Esophagus squamous epithelium (tissue), 4 donors: ENCODE measurements around the gene MEOX1.

ENCODE experiments used
- POLR2A ChIP-seq, 4 donors: fragments of 450-650 bp; IDR thresholded peaks; one replicate each; pipeline ENCODE4 v1.6.1; 2017; ENCODE audit warnings: antibody characterized with exemption in 4 of 4, mild to moderate bottlenecking in 4 of 4, moderate library complexity in 3 of 4
- TF ChIP-seq, protein P1 (sequence below), 6 experiments: fragments of 450-650 bp in 4 of 6; fragments of 200-600 bp in 2 of 6; sonication (generic) in 2 of 6; IDR thresholded peaks; one replicate each; pipeline ENCODE4 v1.5.1; 2016 to 2019; ENCODE audit warnings: antibody characterized with exemption in 6 of 6, mild to moderate bottlenecking in 4 of 6, moderate library complexity in 4 of 6

DNA sequence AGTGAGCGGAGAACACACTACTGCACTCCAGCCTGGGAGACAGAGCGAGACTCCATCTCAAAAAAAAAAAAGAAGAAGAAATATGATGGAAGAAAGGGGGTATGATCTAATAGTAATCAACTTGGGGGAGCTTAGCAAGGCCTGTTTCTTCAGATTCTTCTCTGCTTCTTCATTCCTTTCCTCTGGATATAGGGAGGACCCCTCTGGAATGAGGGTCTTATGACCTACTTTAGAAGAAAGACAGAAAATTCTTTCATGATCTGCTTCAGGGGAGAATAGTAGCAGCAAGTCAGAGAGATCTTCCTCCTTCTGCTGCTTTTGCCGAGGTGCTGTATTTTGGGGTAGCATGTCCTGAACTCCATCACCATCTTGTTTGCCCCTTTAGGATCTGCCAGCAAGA is 70.7 kb downstream of the MEOX1 start:
- TF ChIP-seq, protein P1, sequence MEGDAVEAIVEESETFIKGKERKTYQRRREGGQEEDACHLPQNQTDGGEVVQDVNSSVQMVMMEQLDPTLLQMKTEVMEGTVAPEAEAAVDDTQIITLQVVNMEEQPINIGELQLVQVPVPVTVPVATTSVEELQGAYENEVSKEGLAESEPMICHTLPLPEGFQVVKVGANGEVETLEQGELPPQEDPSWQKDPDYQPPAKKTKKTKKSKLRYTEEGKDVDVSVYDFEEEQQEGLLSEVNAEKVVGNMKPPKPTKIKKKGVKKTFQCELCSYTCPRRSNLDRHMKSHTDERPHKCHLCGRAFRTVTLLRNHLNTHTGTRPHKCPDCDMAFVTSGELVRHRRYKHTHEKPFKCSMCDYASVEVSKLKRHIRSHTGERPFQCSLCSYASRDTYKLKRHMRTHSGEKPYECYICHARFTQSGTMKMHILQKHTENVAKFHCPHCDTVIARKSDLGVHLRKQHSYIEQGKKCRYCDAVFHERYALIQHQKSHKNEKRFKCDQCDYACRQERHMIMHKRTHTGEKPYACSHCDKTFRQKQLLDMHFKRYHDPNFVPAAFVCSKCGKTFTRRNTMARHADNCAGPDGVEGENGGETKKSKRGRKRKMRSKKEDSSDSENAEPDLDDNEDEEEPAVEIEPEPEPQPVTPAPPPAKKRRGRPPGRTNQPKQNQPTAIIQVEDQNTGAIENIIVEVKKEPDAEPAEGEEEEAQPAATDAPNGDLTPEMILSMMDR (IDR thresholded peaks at IDR 0.05): no peak
- TF ChIP-seq POLR2A (IDR thresholded peaks at IDR 0.05): no peak
